ENCODE data around the gene ITIH1.

Gene ITIH1

DNA sequence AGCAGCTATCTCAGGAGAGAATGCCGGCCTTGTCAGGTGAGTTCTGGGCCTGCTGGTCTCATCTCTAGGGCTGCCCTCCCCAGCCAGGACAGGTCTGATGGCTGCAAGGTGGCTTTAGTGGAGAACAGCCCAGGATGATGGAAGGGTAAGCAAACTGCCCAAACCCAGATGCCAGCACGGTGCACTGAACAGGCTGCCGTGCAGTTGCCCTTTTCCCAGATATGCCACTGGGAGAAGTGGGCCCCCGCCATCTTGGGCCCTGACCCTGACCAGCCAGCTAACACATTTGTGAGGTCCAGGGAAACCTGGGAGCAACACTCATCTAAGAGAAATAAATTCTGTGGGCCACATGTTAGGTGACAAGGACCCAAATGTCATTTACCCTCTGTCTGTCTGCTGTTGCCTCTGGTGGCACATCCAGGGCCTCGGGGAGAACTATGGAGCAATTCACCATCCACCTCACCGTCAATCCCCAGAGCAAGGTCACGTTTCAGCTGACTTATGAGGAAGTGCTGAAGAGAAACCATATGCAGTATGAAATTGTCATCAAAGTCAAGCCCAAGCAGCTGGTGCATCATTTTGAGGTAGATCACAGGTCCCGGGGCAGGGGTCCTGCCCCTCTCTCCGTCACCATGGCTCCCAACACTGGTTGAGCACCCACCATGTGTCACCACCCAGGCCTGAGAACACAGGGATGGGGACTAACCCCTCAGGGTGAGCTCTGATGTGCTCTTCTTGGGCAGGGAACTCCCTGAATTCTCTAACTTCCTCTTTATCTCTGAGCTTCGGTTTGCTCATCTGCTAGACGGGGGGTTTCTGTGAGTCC, 1.8 kb downstream of the ITIH1 start:
- TF ChIP-seq, protein P1, sequence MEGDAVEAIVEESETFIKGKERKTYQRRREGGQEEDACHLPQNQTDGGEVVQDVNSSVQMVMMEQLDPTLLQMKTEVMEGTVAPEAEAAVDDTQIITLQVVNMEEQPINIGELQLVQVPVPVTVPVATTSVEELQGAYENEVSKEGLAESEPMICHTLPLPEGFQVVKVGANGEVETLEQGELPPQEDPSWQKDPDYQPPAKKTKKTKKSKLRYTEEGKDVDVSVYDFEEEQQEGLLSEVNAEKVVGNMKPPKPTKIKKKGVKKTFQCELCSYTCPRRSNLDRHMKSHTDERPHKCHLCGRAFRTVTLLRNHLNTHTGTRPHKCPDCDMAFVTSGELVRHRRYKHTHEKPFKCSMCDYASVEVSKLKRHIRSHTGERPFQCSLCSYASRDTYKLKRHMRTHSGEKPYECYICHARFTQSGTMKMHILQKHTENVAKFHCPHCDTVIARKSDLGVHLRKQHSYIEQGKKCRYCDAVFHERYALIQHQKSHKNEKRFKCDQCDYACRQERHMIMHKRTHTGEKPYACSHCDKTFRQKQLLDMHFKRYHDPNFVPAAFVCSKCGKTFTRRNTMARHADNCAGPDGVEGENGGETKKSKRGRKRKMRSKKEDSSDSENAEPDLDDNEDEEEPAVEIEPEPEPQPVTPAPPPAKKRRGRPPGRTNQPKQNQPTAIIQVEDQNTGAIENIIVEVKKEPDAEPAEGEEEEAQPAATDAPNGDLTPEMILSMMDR (IDR thresholded peaks at IDR 0.05; ENCODE audit: poor library complexity, severe bottlenecking) = no peak
- no peaks in the 10 kb centered on the region for H3K4me1 ChIP-seq (ENCODE audit: insufficient read depth, poor library complexity, severe bottlenecking)
- DNase-seq (ENCODE audit: low spot score) = no peak
- ATAC-seq (ENCODE audit: low read depth) = no peak
- no peaks in the 10 kb centered on the region for H3K27me3 ChIP-seq (ENCODE audit: insufficient read depth, poor library complexity, severe bottlenecking)
- no peak overlapping the region for H3K27ac ChIP-seq (ENCODE audit: poor library complexity, severe bottlenecking)
- H3K9me3 ChIP-seq (ENCODE audit: severe bottlenecking) = no peaks in the 10 kb centered on the region
- no peak overlapping the region for H3K4me3 ChIP-seq (ENCODE audit: severe bottlenecking)
- no peaks in the 10 kb centered on the region for H3K36me3 ChIP-seq (ENCODE audit: low read depth)

DNA sequence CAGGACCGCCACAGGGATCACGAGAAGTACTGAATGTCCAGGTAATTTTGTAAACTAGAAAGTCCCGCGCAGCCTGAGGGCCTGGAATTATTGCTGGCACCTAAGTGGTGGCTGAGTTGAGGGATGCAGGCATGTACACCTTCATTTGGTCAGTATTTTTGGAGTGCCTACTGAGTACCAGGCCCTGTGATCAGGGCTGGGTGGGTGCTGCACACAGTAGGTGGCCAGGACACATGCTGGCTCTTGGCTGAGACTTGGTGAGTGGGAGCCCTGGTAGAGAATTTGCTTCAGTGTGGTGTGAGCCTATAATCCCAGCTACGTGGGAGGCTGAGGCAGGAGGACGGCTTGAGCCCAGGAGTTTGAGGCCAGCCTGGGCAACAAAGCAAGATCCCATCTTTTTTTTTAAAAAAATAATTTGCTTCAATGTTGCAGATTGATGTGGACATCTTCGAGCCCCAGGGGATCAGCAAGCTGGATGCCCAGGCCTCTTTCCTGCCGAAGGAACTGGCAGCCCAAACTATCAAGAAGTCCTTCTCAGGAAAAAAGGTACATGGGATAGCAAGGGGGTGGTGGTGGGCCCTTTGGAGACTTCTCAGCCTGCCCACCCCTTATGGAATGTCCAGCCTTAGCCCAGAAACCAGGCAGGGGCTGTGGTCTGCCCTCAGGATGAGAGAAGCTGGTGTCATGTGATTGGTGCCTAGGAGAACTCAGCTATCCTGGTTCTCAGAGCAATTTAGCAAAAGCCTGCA, 2.6 kb downstream of the ITIH1 start:
- H3K27ac ChIP-seq (ENCODE audit: poor library complexity, severe bottlenecking) = no peak overlapping the region
- H3K4me3 ChIP-seq (ENCODE audit: severe bottlenecking) = no peak overlapping the region
- no peaks in the 10 kb centered on the region for H3K4me1 ChIP-seq (ENCODE audit: insufficient read depth, poor library complexity, severe bottlenecking)
- no peaks in the 10 kb centered on the region for H3K27me3 ChIP-seq (ENCODE audit: insufficient read depth, poor library complexity, severe bottlenecking)
- ATAC-seq (ENCODE audit: low read depth) (no peak), DNase-seq (ENCODE audit: low spot score) (no peak)
- H3K9me3 ChIP-seq (ENCODE audit: severe bottlenecking) = no peaks in the 10 kb centered on the region
- no peaks in the 10 kb centered on the region for H3K36me3 ChIP-seq (ENCODE audit: low read depth)
- TF ChIP-seq, protein P1 (IDR thresholded peaks at IDR 0.05; ENCODE audit: poor library complexity, severe bottlenecking) = no peak

DNA sequence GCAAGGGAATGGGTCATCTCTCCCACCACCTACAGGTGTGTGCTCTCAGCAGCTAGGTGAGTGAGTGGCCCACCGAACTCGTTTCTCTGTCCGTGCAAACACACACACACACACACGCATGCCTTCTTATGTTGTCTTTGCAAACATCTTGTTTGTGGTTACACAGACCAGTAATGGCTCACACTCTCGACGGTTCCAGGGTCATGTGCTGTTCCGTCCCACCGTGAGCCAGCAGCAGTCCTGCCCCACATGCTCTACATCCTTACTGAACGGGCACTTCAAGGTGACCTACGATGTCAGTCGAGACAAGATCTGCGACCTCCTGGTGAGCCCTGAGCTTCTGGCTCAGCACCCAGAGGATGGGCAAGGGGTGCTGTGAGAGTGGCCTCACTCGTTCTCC, 4.3 kb downstream of the ITIH1 start:
- Histone ChIP-seq H3K9me3 (ENCODE audit: severe bottlenecking) (no peaks in the 10 kb centered on the region), H3K27ac (ENCODE audit: poor library complexity, severe bottlenecking) (no peak overlapping the region), H3K27me3 (ENCODE audit: insufficient read depth, poor library complexity, severe bottlenecking) (no peaks in the 10 kb centered on the region), H3K36me3 (ENCODE audit: low read depth) (no peaks in the 10 kb centered on the region), H3K4me1 (ENCODE audit: insufficient read depth, poor library complexity, severe bottlenecking) (no peaks in the 10 kb centered on the region), H3K4me3 (ENCODE audit: severe bottlenecking) (no peak overlapping the region)
- ATAC-seq (ENCODE audit: low read depth) (no peak), DNase-seq (ENCODE audit: low spot score) (no peak)
- TF ChIP-seq, protein P1 (IDR thresholded peaks at IDR 0.05; ENCODE audit: poor library complexity, severe bottlenecking) = no peak

DNA sequence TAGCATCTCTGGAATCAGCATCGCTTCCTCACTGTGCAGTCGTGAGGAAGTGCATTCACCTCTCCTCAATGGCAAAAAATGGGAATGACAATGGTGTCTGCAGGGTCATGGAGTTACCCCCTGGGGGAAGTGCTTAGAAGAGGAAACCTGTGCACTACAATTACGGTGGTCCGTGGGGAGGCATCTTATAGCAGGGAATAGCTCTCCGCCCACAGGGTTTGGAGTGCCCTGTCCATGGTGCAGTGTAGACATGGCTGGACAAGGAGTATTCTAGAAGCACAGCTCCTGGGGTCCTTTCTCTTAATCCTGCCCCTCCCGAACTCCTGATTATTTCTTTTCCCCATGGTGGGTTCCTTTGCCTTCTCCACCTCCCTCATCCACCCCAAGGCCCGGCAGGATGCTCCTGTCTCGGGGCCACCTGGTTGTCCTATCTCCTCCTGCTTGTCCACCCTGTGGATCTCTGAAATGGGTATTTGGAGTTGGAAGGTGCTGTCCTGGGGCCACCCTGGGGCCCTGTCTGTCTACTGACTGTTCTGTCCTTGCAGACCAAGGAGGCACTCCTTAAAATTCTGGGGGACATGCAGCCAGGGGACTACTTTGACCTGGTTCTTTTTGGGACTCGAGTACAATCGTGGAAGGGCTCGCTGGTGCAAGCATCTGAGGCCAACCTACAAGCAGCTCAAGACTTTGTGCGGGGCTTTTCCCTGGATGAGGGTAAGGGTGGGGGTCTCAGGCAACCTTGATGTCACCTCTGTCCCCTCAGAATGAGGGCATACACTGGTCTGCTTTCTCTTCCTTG, 5.2 kb downstream of the ITIH1 start:
- Histone ChIP-seq H3K4me3 (ENCODE audit: severe bottlenecking) (no peak overlapping the region), H3K9me3 (ENCODE audit: severe bottlenecking) (no peaks in the 10 kb centered on the region), H3K36me3 (ENCODE audit: low read depth) (no peaks in the 10 kb centered on the region), H3K27ac (ENCODE audit: poor library complexity, severe bottlenecking) (no peak overlapping the region), H3K27me3 (ENCODE audit: insufficient read depth, poor library complexity, severe bottlenecking) (no peaks in the 10 kb centered on the region), H3K4me1 (ENCODE audit: insufficient read depth, poor library complexity, severe bottlenecking) (no peaks in the 10 kb centered on the region)
- DNase-seq (ENCODE audit: low spot score) (no peak), ATAC-seq (ENCODE audit: low read depth) (no peak)
- TF ChIP-seq, protein P1 (IDR thresholded peaks at IDR 0.05; ENCODE audit: poor library complexity, severe bottlenecking) = no peak
